ENCODE data around the gene GNA15. TPM values are rescaled to one million over a fixed set of nuclear protein-coding genes. Genes with fewer than 3 reads are reported as not detected.

Gene GNA15
- total RNA-seq, 1 experiment from 2014 or later: not detected

DNA sequence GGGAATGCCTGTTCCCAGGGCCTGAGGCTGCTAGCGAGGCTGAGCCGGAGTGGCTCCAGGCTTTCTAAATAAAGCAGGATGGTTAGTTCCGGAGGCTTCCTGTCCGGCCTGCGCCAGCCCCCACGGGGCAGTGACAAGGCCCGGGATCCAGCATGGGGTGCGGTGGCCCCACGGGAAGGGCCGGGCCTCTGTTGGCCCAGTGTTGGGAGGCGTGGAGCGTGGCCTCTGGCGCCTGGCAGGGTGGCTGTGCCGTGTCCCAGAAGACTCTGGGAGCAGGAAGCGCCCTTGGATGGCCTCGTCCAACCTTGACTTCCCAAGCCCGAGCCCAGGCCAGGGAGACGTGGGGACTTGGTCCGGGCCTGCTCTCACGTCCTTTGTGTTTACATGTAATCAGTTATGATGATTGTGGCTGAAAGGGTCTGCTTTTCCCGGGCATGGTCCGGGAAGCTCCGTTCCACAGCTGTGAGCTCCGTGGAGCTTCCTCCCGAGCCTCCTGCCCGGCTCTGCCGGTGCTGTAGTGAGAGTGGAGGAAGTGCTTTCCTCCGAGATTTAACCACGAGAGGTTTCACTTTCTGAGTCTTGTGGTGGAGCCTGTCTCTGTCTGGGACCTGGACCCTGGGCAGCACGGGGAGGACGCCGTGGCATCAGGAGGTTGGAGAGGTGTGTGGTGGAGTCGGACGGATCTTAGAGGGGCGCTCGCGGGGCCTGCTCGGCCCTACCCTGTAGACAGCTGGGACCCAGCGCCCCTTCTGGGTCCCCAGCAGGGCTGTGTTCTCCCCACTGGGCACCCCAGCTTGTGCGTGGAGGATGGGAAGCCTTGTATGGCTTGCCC lies 37.1 kb upstream of the GNA15 start:
- H3K9me3 Mint-ChIP-seq (ENCODE audit: unreplicated experiment): no peaks in the 10 kb centered on the region
- ChIA-PET POLR2A (no interaction called here), CTCF (no interaction called here)
- intact Hi-C loops (cut with micrococcal nuclease; ENCODE audit: unreplicated experiment): no loop called here
- Histone ChIP-seq H3K36me3 (ENCODE audit: control insufficient read depth, insufficient read depth, low read length) (no peaks in the 10 kb centered on the region), H3K4me3 (ENCODE audit: low read depth, low read length) (no peak overlapping the region), H3K27me3 (replicated peaks; ENCODE audit: control insufficient read depth, insufficient read depth, low read length) (no peaks in the 10 kb centered on the region), H3K9me3 (no peaks in the 10 kb centered on the region), H3K4me1 (peaks cover 28% of the 10 kb centered on the region)
- H3K36me3 Mint-ChIP-seq (ENCODE audit: insufficient read depth, unreplicated experiment): no peaks in the 10 kb centered on the region
- no peak for DNase-seq
- no peaks in the 10 kb centered on the region for H3K4me1 Mint-ChIP-seq (ENCODE audit: low read depth, unreplicated experiment)
- H3K27me3 Mint-ChIP-seq (ENCODE audit: insufficient read depth, unreplicated experiment): no peaks in the 10 kb centered on the region
- H3K4me3 Mint-ChIP-seq (ENCODE audit: unreplicated experiment): no peak overlapping the region
- no peak overlapping the region for H3K27ac Mint-ChIP-seq (ENCODE audit: unreplicated experiment)
- TF ChIP-seq, protein P1, sequence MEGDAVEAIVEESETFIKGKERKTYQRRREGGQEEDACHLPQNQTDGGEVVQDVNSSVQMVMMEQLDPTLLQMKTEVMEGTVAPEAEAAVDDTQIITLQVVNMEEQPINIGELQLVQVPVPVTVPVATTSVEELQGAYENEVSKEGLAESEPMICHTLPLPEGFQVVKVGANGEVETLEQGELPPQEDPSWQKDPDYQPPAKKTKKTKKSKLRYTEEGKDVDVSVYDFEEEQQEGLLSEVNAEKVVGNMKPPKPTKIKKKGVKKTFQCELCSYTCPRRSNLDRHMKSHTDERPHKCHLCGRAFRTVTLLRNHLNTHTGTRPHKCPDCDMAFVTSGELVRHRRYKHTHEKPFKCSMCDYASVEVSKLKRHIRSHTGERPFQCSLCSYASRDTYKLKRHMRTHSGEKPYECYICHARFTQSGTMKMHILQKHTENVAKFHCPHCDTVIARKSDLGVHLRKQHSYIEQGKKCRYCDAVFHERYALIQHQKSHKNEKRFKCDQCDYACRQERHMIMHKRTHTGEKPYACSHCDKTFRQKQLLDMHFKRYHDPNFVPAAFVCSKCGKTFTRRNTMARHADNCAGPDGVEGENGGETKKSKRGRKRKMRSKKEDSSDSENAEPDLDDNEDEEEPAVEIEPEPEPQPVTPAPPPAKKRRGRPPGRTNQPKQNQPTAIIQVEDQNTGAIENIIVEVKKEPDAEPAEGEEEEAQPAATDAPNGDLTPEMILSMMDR (IDR thresholded peaks at IDR 0.05; ENCODE audit: insufficient read depth in 1 of 2, low read depth in 1 of 2, low read length in 1 of 2, severe bottlenecking in 1 of 2, unreplicated experiment in 1 of 2): no peak
- BruUV-seq (replicated peaks): no TSS peak

- H3K36me3 ChIP-seq (ENCODE audit: control insufficient read depth, insufficient read depth, low read length): no peaks in the 10 kb centered on the region
- no peaks in the 10 kb centered on the region for H3K27me3 ChIP-seq (replicated peaks; ENCODE audit: control insufficient read depth, insufficient read depth, low read length)
- DNase-seq: no peak
- intact Hi-C loops (cut with micrococcal nuclease; ENCODE audit: unreplicated experiment): no loop called here
- no peaks in the 10 kb centered on the region for H3K9me3 ChIP-seq
- Mint-ChIP-seq H3K27ac (ENCODE audit: unreplicated experiment) (no peak overlapping the region), H3K9me3 (ENCODE audit: unreplicated experiment) (no peaks in the 10 kb centered on the region), H3K4me1 (ENCODE audit: low read depth, unreplicated experiment) (no peaks in the 10 kb centered on the region), H3K4me3 (ENCODE audit: unreplicated experiment) (no peak overlapping the region), H3K27me3 (ENCODE audit: insufficient read depth, unreplicated experiment) (no peaks in the 10 kb centered on the region), H3K36me3 (ENCODE audit: insufficient read depth, unreplicated experiment) (peaks cover 6% of the 10 kb centered on the region)
- TF ChIP-seq, protein P1 (IDR thresholded peaks at IDR 0.05; ENCODE audit: insufficient read depth in 1 of 2, low read depth in 1 of 2, low read length in 1 of 2, severe bottlenecking in 1 of 2, unreplicated experiment in 1 of 2): no peak
- ChIA-PET CTCF (no interaction called here), POLR2A (no interaction called here)
- no peak overlapping the region for H3K4me3 ChIP-seq (ENCODE audit: low read depth, low read length)
- H3K4me1 ChIP-seq: peaks cover 28% of the 10 kb centered on the region
- BruUV-seq (replicated peaks): no TSS peak
Observed at GRCh38 chr19:3099347-3100145, 36.3 kb upstream of the GNA15 start.

DNA sequence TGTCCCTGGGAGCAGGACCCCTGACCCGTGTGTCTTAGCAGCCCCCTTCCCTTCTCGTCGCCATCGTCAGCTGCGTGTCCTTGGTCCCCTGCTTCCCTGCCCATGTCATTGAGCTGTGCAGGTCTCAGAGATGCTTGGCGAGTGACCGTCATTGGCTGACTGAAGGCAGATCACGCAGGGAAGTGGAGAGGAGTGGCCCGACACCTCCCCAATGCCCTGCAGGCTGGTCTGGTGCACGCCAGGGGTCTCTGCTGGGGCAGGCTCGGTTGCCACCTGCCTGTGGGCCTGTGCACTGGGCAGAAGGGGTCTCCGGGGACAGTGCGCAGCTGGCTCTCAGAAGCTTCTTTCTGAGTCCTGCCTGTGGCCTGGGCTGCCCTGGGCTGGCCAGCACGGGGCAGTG lies 35.5 kb upstream of the GNA15 start:
- H3K9me3 ChIP-seq: no peaks in the 10 kb centered on the region
- Mint-ChIP-seq H3K4me3 (ENCODE audit: unreplicated experiment) (no peak overlapping the region), H3K27ac (ENCODE audit: unreplicated experiment) (no peak overlapping the region), H3K27me3 (ENCODE audit: insufficient read depth, unreplicated experiment) (no peaks in the 10 kb centered on the region), H3K36me3 (ENCODE audit: insufficient read depth, unreplicated experiment) (peaks cover 6% of the 10 kb centered on the region), H3K4me1 (ENCODE audit: low read depth, unreplicated experiment) (no peaks in the 10 kb centered on the region), H3K9me3 (ENCODE audit: unreplicated experiment) (no peaks in the 10 kb centered on the region)
- H3K36me3 ChIP-seq (ENCODE audit: control insufficient read depth, insufficient read depth, low read length): no peaks in the 10 kb centered on the region
- TF ChIP-seq, protein P1 (IDR thresholded peaks at IDR 0.05; ENCODE audit: insufficient read depth in 1 of 2, low read depth in 1 of 2, low read length in 1 of 2, severe bottlenecking in 1 of 2, unreplicated experiment in 1 of 2): no peak
- intact Hi-C loops (cut with micrococcal nuclease; ENCODE audit: unreplicated experiment): no loop called here
- CTCF ChIA-PET: no interaction called here
- no peak for DNase-seq
- H3K4me1 ChIP-seq: peaks cover 28% of the 10 kb centered on the region
- POLR2A ChIA-PET: no interaction called here
- no TSS peak for BruUV-seq (replicated peaks)
- H3K4me3 ChIP-seq (ENCODE audit: low read depth, low read length): no peak overlapping the region
- H3K27me3 ChIP-seq (replicated peaks; ENCODE audit: control insufficient read depth, insufficient read depth, low read length): no peaks in the 10 kb centered on the region

Data from Caco-2 (cell line).